ENCODE results near the gene OR2Z1.

GRCh38 chr19:8680676-8681344, 40.6 kb upstream of the OR2Z1 start:
- TF ChIP-seq POLR2A (IDR thresholded peaks at IDR 0.05) (no peak), POLR2AphosphoS5 (IDR thresholded peaks at IDR 0.05) (no peak)
- TF ChIP-seq, protein P1, sequence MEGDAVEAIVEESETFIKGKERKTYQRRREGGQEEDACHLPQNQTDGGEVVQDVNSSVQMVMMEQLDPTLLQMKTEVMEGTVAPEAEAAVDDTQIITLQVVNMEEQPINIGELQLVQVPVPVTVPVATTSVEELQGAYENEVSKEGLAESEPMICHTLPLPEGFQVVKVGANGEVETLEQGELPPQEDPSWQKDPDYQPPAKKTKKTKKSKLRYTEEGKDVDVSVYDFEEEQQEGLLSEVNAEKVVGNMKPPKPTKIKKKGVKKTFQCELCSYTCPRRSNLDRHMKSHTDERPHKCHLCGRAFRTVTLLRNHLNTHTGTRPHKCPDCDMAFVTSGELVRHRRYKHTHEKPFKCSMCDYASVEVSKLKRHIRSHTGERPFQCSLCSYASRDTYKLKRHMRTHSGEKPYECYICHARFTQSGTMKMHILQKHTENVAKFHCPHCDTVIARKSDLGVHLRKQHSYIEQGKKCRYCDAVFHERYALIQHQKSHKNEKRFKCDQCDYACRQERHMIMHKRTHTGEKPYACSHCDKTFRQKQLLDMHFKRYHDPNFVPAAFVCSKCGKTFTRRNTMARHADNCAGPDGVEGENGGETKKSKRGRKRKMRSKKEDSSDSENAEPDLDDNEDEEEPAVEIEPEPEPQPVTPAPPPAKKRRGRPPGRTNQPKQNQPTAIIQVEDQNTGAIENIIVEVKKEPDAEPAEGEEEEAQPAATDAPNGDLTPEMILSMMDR (IDR thresholded peaks at IDR 0.05): no peak

All from gastroesophageal sphincter (tissue), 3 donors.